Spleen (tissue), 11 donors: ENCODE data around the gene MRS2. TPM values are rescaled to one million over a fixed set of nuclear protein-coding genes. Genes with fewer than 3 reads are reported as not detected.

Experiments
- DNase-seq: peaks from one replicate; pipeline ENCODE4 v3.0.0-alpha.2; 2020
- H3K27ac ChIP-seq, 8 donors: fragments of 200-600 bp; sonication (generic) in 7 of 8; 1 replicate in 4 of 8; 2 replicates in 4 of 8; pipeline versions ENCODE4 v1.5.0 to v1.8.0; 2016 to 2021; ENCODE audit warnings: inconsistent platforms in 4 of 8, mild to moderate bottlenecking in 4 of 8, moderate library complexity in 1 of 8
- H3K27me3 ChIP-seq, 7 donors: fragments of 200-600 bp; sonication (generic) in 6 of 7; replicated peaks in 1 of 7; 1 replicate in 4 of 7; 2 replicates in 3 of 7; pipeline versions ENCODE4 v1.5.0 to v1.8.0; 2016 to 2021; ENCODE audit warnings: inconsistent platforms in 3 of 7, mild to moderate bottlenecking in 1 of 7
- H3K36me3 ChIP-seq, 6 donors: fragments of 200-600 bp; sonication (generic) in 5 of 6; 1 replicate in 4 of 6; 2 replicates in 2 of 6; pipeline versions ENCODE4 v1.5.0 to v1.8.0; 2016 to 2021; ENCODE audit warnings: inconsistent platforms in 2 of 6
- H3K4me1 ChIP-seq, 6 donors: fragments of 200-600 bp; sonication (generic) in 5 of 6; 1 replicate in 3 of 6; 2 replicates in 3 of 6; pipeline versions ENCODE4 v1.5.0 to v1.8.0; 2016 to 2021; ENCODE audit warnings: inconsistent platforms in 3 of 6
- H3K4me3 ChIP-seq, 8 donors: fragments of 200-600 bp; sonication (generic) in 7 of 8; 1 replicate in 4 of 8; 2 replicates in 4 of 8; pipeline versions ENCODE4 v1.5.0 to v1.8.0; 2016 to 2021; ENCODE audit warnings: inconsistent platforms in 4 of 8, mild to moderate bottlenecking in 4 of 8, moderate library complexity in 2 of 8
- H3K9me3 ChIP-seq, 8 donors: fragments of 200-600 bp; sonication (generic) in 7 of 8; 1 replicate in 4 of 8; 2 replicates in 4 of 8; pipeline versions ENCODE4 v1.5.0 to v1.8.0; 2016 to 2021; ENCODE audit warnings: inconsistent platforms in 4 of 8
- CTCF ChIP-seq, 11 experiments: fragments of 200-600 bp in 7 of 11; fragments of 450-650 bp in 4 of 11; sonication (generic) in 4 of 11; IDR thresholded peaks in 8 of 11; conservative IDR thresholded peaks in 3 of 11; 1 replicate in 7 of 11; 2 replicates in 4 of 11; pipeline versions ENCODE4 v1.4.0 to v1.8.0; 2016 to 2021; ENCODE audit warnings: antibody characterized with exemption in 11 of 11, inconsistent platforms in 4 of 11, mild to moderate bottlenecking in 1 of 11
- POLR2A ChIP-seq, 3 donors: fragments of 450-650 bp; IDR thresholded peaks; one replicate each; pipeline ENCODE4 v1.5.1; 2017; ENCODE audit warnings: antibody characterized with exemption in 3 of 3, mild to moderate bottlenecking in 1 of 3
- POLR2AphosphoS5 ChIP-seq, 3 donors: sonication (generic); formaldehyde crosslinking; IDR thresholded peaks; one replicate each; pipeline ENCODE4 v1.5.1; 2017; ENCODE audit warnings: antibody characterized with exemption in 3 of 3
- WGBS, 5 donors: extraction: QIAGEN DNeasy Blood & Tissue Kit in 3 of 5; methylation state at CpG; one replicate each; pipeline versions ENCODE4 v1.1.5 to v1.1.7; 2013 to 2018; 5-methylcytosine and 5-hydroxymethylcytosine counted together
- intact Hi-C: fragments of 100-400 bp; cut with DNase I; formaldehyde crosslinking; loops from one replicate; pipeline ENCODE4 v1.15.0; 2023; ENCODE audit warnings: low total_unique reads
- polyA plus RNA-seq, 3 donors: library from polyadenylated mRNA; stranded (reverse); fragments of 200-250 nt; gene quantifications; one replicate each; pipeline ENCODE4 v1.2.1, GENCODE V29; 2013
- total RNA-seq, 7 donors: library from RNA; depleted of rRNA in 3 of 7; stranded (reverse); fragments of >200 nt in 3 of 7; fragmentation: NEBNext Ultra II Directional in 4 of 7; extraction: Animal tissue kit (Norgen Biotek cat#: 25700) in 4 of 7; gene quantifications; one replicate each; pipeline versions ENCODE4 v1.1.0 to v1.2.1, GENCODE V29; 2016 to 2021
- donor health status: healthy with polysubstance abuse.
- donor health status: DM: no; HTN: no; CAD: no; lungs with moderate emphysema.
- donor health status: DM: no; HTN: no; CAD: no.
- donor health status: Bipolar disorder and iron deficiency.
- donor health status: healthy.
- donor health status: DM: no; HTN: no; CAD: no.
- donor health status: DM: yes; HTN: yes; CAD: no.

Gene MRS2
- total and polyA plus RNA-seq, 10 donors, result 10.0 to 23.7 (median 18.3) TPM

- H3K4me3 ChIP-seq, result no peak overlapping the region
- H3K27me3 ChIP-seq, result no peaks in the 10 kb centered on the region
- WGBS, 5 donors, result 56 to 74% (median 61%) methylated on average over 9 of the region's 9 CpGs
- no peak for DNase-seq
- H3K4me1 ChIP-seq, result no peaks in the 10 kb centered on the region
- H3K9me3 ChIP-seq, result no peaks in the 10 kb centered on the region
- H3K27ac ChIP-seq, result peak overlapping the region in 3 of 8 donors; percentile 58 to 80 (median 63)
- intact Hi-C loops, result no loop called here
- TF ChIP-seq POLR2A (IDR thresholded peaks at IDR 0.05) (no peak), POLR2AphosphoS5 (IDR thresholded peaks at IDR 0.05) (no peak), CTCF (IDR thresholded peaks at IDR 0.05 in 8 of 11, conservative IDR thresholded peaks at IDR 0.05 in 3 of 11) (no peak)
- no peaks in the 10 kb centered on the region for H3K36me3 ChIP-seq
These were observed 46.2 kb downstream of the MRS2 start for GRCh38 chr6:24448828-24449525.

- H3K9me3 ChIP-seq, result no peaks in the 10 kb centered on the region
- no peak overlapping the region for H3K4me3 ChIP-seq
- 68 to 80% (median 76%) methylated on average over 13 of the region's 13 CpGs for WGBS, 5 donors
- H3K27ac ChIP-seq, result no peak overlapping the region
- TF ChIP-seq POLR2AphosphoS5 (IDR thresholded peaks at IDR 0.05) (no peak), POLR2A (IDR thresholded peaks at IDR 0.05) (no peak), CTCF (IDR thresholded peaks at IDR 0.05 in 8 of 11, conservative IDR thresholded peaks at IDR 0.05 in 3 of 11) (no peak)
- no peaks in the 10 kb centered on the region for H3K4me1 ChIP-seq
- H3K36me3 ChIP-seq, result no peaks in the 10 kb centered on the region
- H3K27me3 ChIP-seq, result no peaks in the 10 kb centered on the region
- no peak for DNase-seq
- intact Hi-C loops, result no loop called here
These were observed 49.0 kb downstream of the MRS2 start for GRCh38 chr6:24451581-24452388.

GRCh38 chr6:24453921-24454320, 51.2 kb downstream of the MRS2 start:
- H3K4me3 ChIP-seq, result no peak overlapping the region
- H3K36me3 ChIP-seq, result no peaks in the 10 kb centered on the region
- no peaks in the 10 kb centered on the region for H3K27me3 ChIP-seq
- no peaks in the 10 kb centered on the region for H3K9me3 ChIP-seq
- H3K4me1 ChIP-seq, result no peaks in the 10 kb centered on the region
- intact Hi-C loops, result no loop called here
- 93 to 97% (median 94%) methylated on average over 10 of the region's 10 CpGs for WGBS, 5 donors
- no peak for DNase-seq
- no peak for TF ChIP-seq POLR2A (IDR thresholded peaks at IDR 0.05)
- TF ChIP-seq CTCF (IDR thresholded peaks at IDR 0.05 in 8 of 11, conservative IDR thresholded peaks at IDR 0.05 in 3 of 11), result no peak
- TF ChIP-seq POLR2AphosphoS5 (IDR thresholded peaks at IDR 0.05), result no peak
- H3K27ac ChIP-seq, result no peak overlapping the region

GRCh38 chr6:24454452-24454851, 51.7 kb downstream of the MRS2 start:
- Histone ChIP-seq H3K27ac (no peak overlapping the region), H3K36me3 (no peaks in the 10 kb centered on the region), H3K27me3 (no peaks in the 10 kb centered on the region), H3K4me1 (no peaks in the 10 kb centered on the region), H3K9me3 (no peaks in the 10 kb centered on the region), H3K4me3 (no peak overlapping the region)
- 81 to 92% (median 90%) methylated on average over 5 of the region's 5 CpGs for WGBS, 5 donors
- DNase-seq, result no peak
- TF ChIP-seq POLR2A (IDR thresholded peaks at IDR 0.05), result no peak
- TF ChIP-seq POLR2AphosphoS5 (IDR thresholded peaks at IDR 0.05), result no peak
- TF ChIP-seq CTCF (IDR thresholded peaks at IDR 0.05 in 8 of 11, conservative IDR thresholded peaks at IDR 0.05 in 3 of 11), result no peak
- intact Hi-C loops, result no loop called here
